HEK293 (cell line): Measurements from ENCODE around the gene RBBP8.

Experiments
- CTCF ChIA-PET: fragments of 350-600 bp; formaldehyde crosslinking; extraction: SDS; loops from one replicate; lab custom pipeline; 2021; ENCODE audit warnings: antibody characterized with exemption; lab: Yijun Ruan, JAX
- POLR2A ChIA-PET: fragments of 300-600 bp; formaldehyde crosslinking; extraction: SDS; loops from one replicate; lab custom pipeline; 2020; ENCODE audit warnings: antibody characterized with exemption, inconsistent platforms; lab: Yijun Ruan, JAX
- H3K27ac ChIP-seq: fragments of 200-500 bp; sonication (Bioruptor generic); 2 replicates; pipeline ENCODE4 v1.5.1; 2014; ENCODE audit warnings: low read depth, low read length, control low read depth, inconsistent platforms; ENCODE audit errors: extremely low read depth
- H3K36me3 ChIP-seq, 2 experiments: fragments of 200-500 bp in 1 of 2; sonication (Bioruptor generic) in 1 of 2; 1 replicate in 1 of 2; 2 replicates in 1 of 2; pipeline ENCODE4 v1.5.1; 2014 to 2017; ENCODE audit warnings: inconsistent platforms in 2 of 2, low read length in 2 of 2; ENCODE audit not compliant: control insufficient read depth in 2 of 2, insufficient read depth in 1 of 2
- H3K4me1 ChIP-seq: fragments of 200-500 bp; sonication (Bioruptor generic); 2 replicates; pipeline ENCODE4 v1.5.1; 2014; ENCODE audit warnings: mild to moderate bottlenecking, low read length, inconsistent platforms; ENCODE audit not compliant: control insufficient read depth, insufficient read depth
- H3K4me3 ChIP-seq: 2 replicates; pipeline ENCODE4 v1.5.1; 2011; ENCODE audit warnings: low read depth, mild to moderate bottlenecking, control low read depth, low read length, moderate library complexity
- H3K9me3 ChIP-seq: fragments of 200-500 bp; sonication (Bioruptor generic); 2 replicates; pipeline ENCODE4 v1.5.1; 2014; ENCODE audit warnings: low read depth, low read length, inconsistent platforms; ENCODE audit not compliant: control insufficient read depth, insufficient read depth
- HOXA7 ChIP-seq: sonication (generic); formaldehyde crosslinking; IDR thresholded peaks from 2 replicates; pipeline ENCODE4 v1.8.1; 2022; ENCODE audit warnings: missing genetic modification reagents, borderline replicate concordance
- MYNN ChIP-seq: fragments of 450-650 bp; formaldehyde crosslinking; IDR thresholded peaks from 2 replicates; pipeline ENCODE4 v1.5.1; 2016; ENCODE audit warnings: missing biosample characterization, missing genetic modification characterization, borderline replicate concordance
- YY1 ChIP-seq: fragments of 450-650 bp; formaldehyde crosslinking; IDR thresholded peaks from 2 replicates; pipeline ENCODE4 v1.5.1; 2018; ENCODE audit warnings: missing biosample characterization, missing genetic modification characterization
- ZFP3 ChIP-seq: fragments of 450-650 bp; formaldehyde crosslinking; IDR thresholded peaks from 2 replicates; pipeline ENCODE4 v1.5.1; 2016; ENCODE audit warnings: low read depth, missing biosample characterization, missing genetic modification characterization
- ZNF155 ChIP-seq: fragments of 450-650 bp; formaldehyde crosslinking; IDR thresholded peaks from 2 replicates; pipeline ENCODE4 v1.5.1; 2016; ENCODE audit warnings: missing biosample characterization, missing genetic modification characterization
- ZNF2 ChIP-seq: fragments of 450-650 bp; formaldehyde crosslinking; IDR thresholded peaks from 2 replicates; pipeline ENCODE4 v1.5.1; 2016; ENCODE audit warnings: missing biosample characterization, missing genetic modification characterization
- ZNF202 ChIP-seq: fragments of 450-650 bp; formaldehyde crosslinking; IDR thresholded peaks from 2 replicates; pipeline ENCODE4 v1.5.1; 2016; ENCODE audit warnings: missing biosample characterization, missing genetic modification characterization, borderline replicate concordance
- ZNF221 ChIP-seq: fragments of 450-650 bp; formaldehyde crosslinking; IDR thresholded peaks from 2 replicates; pipeline ENCODE4 v1.5.1; 2017; ENCODE audit warnings: missing biosample characterization, missing genetic modification characterization, borderline replicate concordance
- ZNF433 ChIP-seq: fragments of 450-650 bp; formaldehyde crosslinking; IDR thresholded peaks from 2 replicates; pipeline ENCODE4 v1.5.1; 2016; ENCODE audit warnings: missing biosample characterization, missing genetic modification characterization, low read depth
- ZNF513 ChIP-seq: fragments of 450-650 bp; IDR thresholded peaks from 2 replicates; pipeline ENCODE4 v1.5.1; 2018; ENCODE audit warnings: missing biosample characterization, missing genetic modification characterization
- ZNF518A ChIP-seq: fragments of 450-650 bp; formaldehyde crosslinking; conservative IDR thresholded peaks from 2 replicates; pipeline ENCODE4 v1.5.1; 2016; ENCODE audit warnings: low read depth, missing biosample characterization, missing genetic modification characterization
- ZNF623 ChIP-seq: fragments of 450-650 bp; formaldehyde crosslinking; IDR thresholded peaks from 2 replicates; pipeline ENCODE4 v1.5.1; 2016; ENCODE audit warnings: missing biosample characterization, missing genetic modification characterization
- ZNF654 ChIP-seq: fragments of 450-650 bp; formaldehyde crosslinking; IDR thresholded peaks from 2 replicates; pipeline ENCODE4 v1.5.1; 2016; ENCODE audit warnings: low read depth, missing biosample characterization, missing genetic modification characterization
- ZNF658 ChIP-seq: fragments of 450-650 bp; formaldehyde crosslinking; IDR thresholded peaks from 2 replicates; pipeline ENCODE4; 2016; ENCODE audit warnings: missing biosample characterization, missing genetic modification characterization
- ZNF677 ChIP-seq: fragments of 450-650 bp; IDR thresholded peaks from 2 replicates; pipeline ENCODE4 v1.5.0; 2018; ENCODE audit warnings: missing biosample characterization, mild to moderate bottlenecking, missing genetic modification characterization, moderate library complexity
- ZNF785 ChIP-seq: fragments of 450-650 bp; formaldehyde crosslinking; IDR thresholded peaks from 2 replicates; pipeline ENCODE4 v1.5.1; 2016; ENCODE audit warnings: missing biosample characterization, missing genetic modification characterization
- ZNF830 ChIP-seq: fragments of 450-650 bp; IDR thresholded peaks from 2 replicates; pipeline ENCODE4 v1.5.0; 2018; ENCODE audit warnings: missing biosample characterization, missing genetic modification characterization, low read depth, mild to moderate bottlenecking, moderate library complexity
- TF ChIP-seq, protein P1 (sequence below): fragments of 450-650 bp; formaldehyde crosslinking; IDR thresholded peaks from 2 replicates; pipeline ENCODE4 v1.5.1; 2016; ENCODE audit warnings: missing biosample characterization, missing genetic modification characterization

The RBBP8 gene

DNA sequence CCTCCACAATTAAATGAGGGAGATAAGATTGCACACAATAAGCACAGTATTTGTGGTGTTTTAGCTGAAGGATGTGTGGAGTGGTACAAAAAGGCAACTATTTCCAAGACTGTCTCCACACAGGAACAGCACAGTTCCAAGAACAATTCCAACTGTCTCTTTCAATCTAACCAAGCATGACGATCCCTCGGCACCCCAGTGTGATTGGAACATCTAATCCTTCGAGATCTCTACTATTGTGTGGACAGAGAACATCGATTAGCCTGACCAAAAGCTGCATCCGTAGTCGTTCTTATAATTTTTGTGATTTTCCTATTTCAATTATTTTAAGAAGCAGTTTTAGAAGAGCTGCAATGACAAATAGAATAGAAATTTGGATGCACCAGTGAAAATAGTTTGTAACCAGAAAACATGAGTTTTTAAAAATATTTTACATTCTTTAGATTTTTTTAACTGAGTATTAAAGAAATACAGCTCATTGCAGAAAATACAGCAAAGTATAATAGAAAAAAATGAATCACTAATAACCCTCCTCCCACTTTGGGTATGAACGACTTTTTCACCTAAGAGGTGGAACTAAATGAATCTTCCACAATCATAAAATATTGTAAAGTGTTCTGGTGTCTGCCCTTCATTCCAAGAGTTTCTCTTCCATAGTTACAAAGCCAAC lies 125.8 kb downstream of the RBBP8 start:
- H3K27ac ChIP-seq: no peak overlapping the region
- no peaks in the 10 kb centered on the region for H3K4me1 ChIP-seq
- CTCF ChIA-PET: interaction anchor here (0.6 to 0.8 kb wide), 2 partner anchors 30 to 457 kb away, joined by 3 read pairs; no protein-coding TSS in a partner anchor
- TF ChIP-seq ZNF518A (tag by site-specific recombination) (no peak), ZFP3 (no peak), ZNF830 (tag by site-specific recombination) (no peak), ZNF155 (tag by site-specific recombination) (no peak), ZNF513 (tag by site-specific recombination) (no peak), MYNN (tag by site-specific recombination) (no peak), ZNF677 (tag by site-specific recombination) (no peak), YY1 (tag by site-specific recombination) (no peak), ZNF221 (tag by site-specific recombination) (no peak), ZNF433 (tag by site-specific recombination) (no peak), ZNF785 (tag by site-specific recombination) (no peak), ZNF658 (tag by site-specific recombination) (no peak), ZNF202 (tag by site-specific recombination) (no peak), ZNF2 (tag by site-specific recombination) (no peak), ZNF654 (no peak), ZNF623 (no peak), HOXA7 (CRISPR knock-in tag) (no peak)
- TF ChIP-seq, protein P1, sequence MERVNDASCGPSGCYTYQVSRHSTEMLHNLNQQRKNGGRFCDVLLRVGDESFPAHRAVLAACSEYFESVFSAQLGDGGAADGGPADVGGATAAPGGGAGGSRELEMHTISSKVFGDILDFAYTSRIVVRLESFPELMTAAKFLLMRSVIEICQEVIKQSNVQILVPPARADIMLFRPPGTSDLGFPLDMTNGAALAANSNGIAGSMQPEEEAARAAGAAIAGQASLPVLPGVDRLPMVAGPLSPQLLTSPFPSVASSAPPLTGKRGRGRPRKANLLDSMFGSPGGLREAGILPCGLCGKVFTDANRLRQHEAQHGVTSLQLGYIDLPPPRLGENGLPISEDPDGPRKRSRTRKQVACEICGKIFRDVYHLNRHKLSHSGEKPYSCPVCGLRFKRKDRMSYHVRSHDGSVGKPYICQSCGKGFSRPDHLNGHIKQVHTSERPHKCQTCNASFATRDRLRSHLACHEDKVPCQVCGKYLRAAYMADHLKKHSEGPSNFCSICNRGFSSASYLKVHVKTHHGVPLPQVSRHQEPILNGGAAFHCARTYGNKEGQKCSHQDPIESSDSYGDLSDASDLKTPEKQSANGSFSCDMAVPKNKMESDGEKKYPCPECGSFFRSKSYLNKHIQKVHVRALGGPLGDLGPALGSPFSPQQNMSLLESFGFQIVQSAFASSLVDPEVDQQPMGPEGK (tag by site-specific recombination): no peak
- TF ChIP-seq, all 188 proteins: peak for 0
- Histone ChIP-seq H3K36me3 (no peaks in the 10 kb centered on the region), H3K9me3 (no peaks in the 10 kb centered on the region), H3K4me3 (no peak overlapping the region)
- POLR2A ChIA-PET: no interaction called here
